HepG2 (cell line): ENCODE results near the gene BRD1. TPM values are rescaled to one million over a fixed set of nuclear protein-coding genes. Genes with fewer than 3 reads are reported as not detected.

Experiments
- ATAC-seq: fragments of 200-7000 bp; cut with Tn5 transposase; 3 replicates; pipeline ENCODE4 v1.9.1; 2020; ENCODE audit warnings: mild to moderate bottlenecking, moderate library complexity
- BruUV-seq: library from RNA; stranded (reverse); fragments of 400-500 nt; replicated peaks from 2 replicates; lab custom pipeline; 2021; lab: Mats Ljungman, UMichigan
- CTCF ChIA-PET: fragments of 300-600 bp; formaldehyde crosslinking; extraction: SDS; loops from one replicate; lab custom pipeline; 2021; ENCODE audit warnings: low total read pairs, inconsistent platforms, low intra/inter-chr PET ratio; lab: Yijun Ruan, JAX
- POLR2A ChIA-PET: fragments of 350-600 bp; sonication (Branson Sonifier 250); formaldehyde crosslinking; loops from one replicate; lab custom pipeline; 2020; ENCODE audit warnings: antibody characterized with exemption, inconsistent platforms; lab: Yijun Ruan, JAX
- DNase-seq: peaks from one replicate; pipeline ENCODE4 v3.0.0-alpha.2; 2015; ENCODE audit warnings: low spot score
- FAIRE-seq: peaks from 3 replicates; lab custom pipeline; 2011; peaks lifted over from hg19 to GRCh38; lab: Jason Lieb, UNC
- H2AFZ ChIP-seq: one replicate; pipeline ENCODE4 v1.6.1; 2011; ENCODE audit warnings: low read length, inconsistent platforms
- H3K27ac ChIP-seq: fragments of 300-600 bp; 3 replicates; pipeline ENCODE4 v1.8.0; 2011; ENCODE audit warnings: mixed run types, mild to moderate bottlenecking, mixed read lengths, low read length, inconsistent platforms; ENCODE audit not compliant: insufficient read depth; ENCODE audit errors: extremely low read length
- H3K27me3 ChIP-seq, 2 experiments: fragments of 200-600 bp in 1 of 2; 2 replicates in 1 of 2; 3 replicates in 1 of 2; pipeline versions ENCODE4 v1.6.0 to v1.8.0; 2011; ENCODE audit warnings: low read length in 2 of 2, mild to moderate bottlenecking in 2 of 2, moderate library complexity in 2 of 2, inconsistent platforms in 1 of 2; ENCODE audit not compliant: insufficient read depth in 2 of 2, control insufficient read depth in 1 of 2
- H3K36me3 ChIP-seq, 2 experiments: fragments of 200-600 bp in 1 of 2; replicated peaks in 1 of 2; 2 replicates in 1 of 2; 3 replicates in 1 of 2; pipeline versions ENCODE4 v1.5.1 to v1.8.0; 2011; ENCODE audit warnings: low read length in 2 of 2, inconsistent platforms in 1 of 2; ENCODE audit not compliant: insufficient read depth in 2 of 2, control insufficient read depth in 1 of 2
- H3K4me1 ChIP-seq: 2 replicates; pipeline ENCODE4 v1.5.1; 2012; ENCODE audit warnings: low read length, inconsistent platforms; ENCODE audit not compliant: insufficient read depth
- H3K4me2 ChIP-seq: 2 replicates; pipeline ENCODE4 v1.6.0; 2011; ENCODE audit warnings: low read depth, low read length, inconsistent platforms
- H3K4me3 ChIP-seq, 3 experiments: fragments of 200-600 bp in 1 of 3; sonication (generic), shearing (Covaris generic) in 1 of 3; replicated peaks in 1 of 3; 2 replicates each; pipeline ENCODE4 v1.5.1; 2011 to 2016; ENCODE audit warnings: low read length in 3 of 3, inconsistent platforms in 2 of 3, low read depth in 2 of 3, mild to moderate bottlenecking in 2 of 3, control low read depth in 1 of 3, mixed read lengths in 1 of 3; ENCODE audit not compliant: insufficient read depth in 1 of 3
- H3K79me2 ChIP-seq: one replicate; pipeline ENCODE4 v1.6.1; 2011; ENCODE audit warnings: low read length, inconsistent platforms; ENCODE audit not compliant: insufficient read depth
- H3K9ac ChIP-seq: 2 replicates; pipeline ENCODE4 v1.6.0; 2011; ENCODE audit warnings: mild to moderate bottlenecking, low read depth, low read length, inconsistent platforms; ENCODE audit not compliant: insufficient read depth
- H3K9me3 ChIP-seq: 2 replicates; pipeline ENCODE4 v1.5.1; 2012; ENCODE audit warnings: mild to moderate bottlenecking, low read length
- H4K20me1 ChIP-seq: 2 replicates; pipeline ENCODE4 v1.6.0; 2011; ENCODE audit warnings: inconsistent platforms, mild to moderate bottlenecking, low read length, moderate library complexity; ENCODE audit not compliant: insufficient read depth
- ARNT ChIP-seq: fragments of 450-650 bp; IDR thresholded peaks from 2 replicates; pipeline ENCODE4 v1.6.1; 2017
- BCL6 ChIP-seq: IDR thresholded peaks from 2 replicates; pipeline ENCODE4 v1.6.1; 2016; ENCODE audit warnings: missing genetic modification reagents, missing compliant biosample characterization
- RBFOX2 ChIP-seq: fragments of 200-400 bp; formaldehyde crosslinking; IDR thresholded peaks from 2 replicates; pipeline ENCODE4 v1.6.1; 2017; ENCODE audit warnings: low read depth, mild to moderate bottlenecking, low read length
- RORA ChIP-seq: sonication (generic); formaldehyde crosslinking; IDR thresholded peaks from 2 replicates; pipeline ENCODE4 v1.5.0; 2020; ENCODE audit warnings: mild to moderate bottlenecking, missing genetic modification reagents, moderate library complexity
- STAT5B ChIP-seq: sonication (generic); formaldehyde crosslinking; IDR thresholded peaks from 2 replicates; pipeline ENCODE4 v1.4.0; 2020; ENCODE audit warnings: missing genetic modification reagents
- ZNF260 ChIP-seq: sonication (generic); formaldehyde crosslinking; IDR thresholded peaks from 2 replicates; pipeline ENCODE4 v1.4.0; 2020; ENCODE audit warnings: missing genetic modification reagents, low read depth, mild to moderate bottlenecking, borderline replicate concordance
- WGBS: methylation state at CpG from one replicate; pipeline ENCODE4 v1.1.6; 2017; ENCODE audit warnings: low lambda C conversion rate; 5-methylcytosine and 5-hydroxymethylcytosine counted together
- in situ Hi-C: cut with HindIII; loops from 2 replicates; pipeline ENCODE4 v1.10.0; 2017; ENCODE audit warnings: low pct_unique_long_range_greater_than_20kb; ENCODE audit not compliant: extremely low pct_ligation_motif_present
- intact Hi-C: fragments of 100-400 bp; cut with micrococcal nuclease; formaldehyde crosslinking; loops from one replicate; pipeline ENCODE4 v1.10.0; 2022; ENCODE audit not compliant: unreplicated experiment
- polyA plus RNA-seq, 8 experiments: library from polyadenylated mRNA; depleted of rRNA in 3 of 8; stranded (reverse) in 7 of 8; unstranded in 1 of 8; fragments of >200 nt; fragmentation: Illumina TruSeq in 4 of 8; extraction: Trizol in 4 of 8; gene quantifications; 2 replicates each; pipeline versions ENCODE4 v1.2.1 to v1.2.3, GENCODE V29; 2011 to 2016; ENCODE audit warnings: low read depth in 4 of 8, missing spikeins in 1 of 8, mixed read lengths in 1 of 8; ENCODE audit not compliant: insufficient read depth in 1 of 8
- total RNA-seq, 5 experiments: library from RNA; depleted of rRNA; stranded (reverse); fragments of >200 nt; fragmentation: Illumina TruSeq; extraction: Trizol; gene quantifications; 2 replicates each; pipeline ENCODE4 v1.2.3, GENCODE V29; 2016; ENCODE audit warnings: low read depth in 1 of 5
- TF ChIP-seq, protein P1 (sequence below): sonication (generic); formaldehyde crosslinking; IDR thresholded peaks from 2 replicates; pipeline ENCODE4 v1.4.0; 2020; ENCODE audit warnings: missing genetic modification reagents

Gene BRD1
- total and polyA plus RNA-seq, 2 of the 13 experiments (the other 11 are each of a cell fraction or from before 2014, with no cell fraction given): 5.1 to 12.0 TPM

DNA sequence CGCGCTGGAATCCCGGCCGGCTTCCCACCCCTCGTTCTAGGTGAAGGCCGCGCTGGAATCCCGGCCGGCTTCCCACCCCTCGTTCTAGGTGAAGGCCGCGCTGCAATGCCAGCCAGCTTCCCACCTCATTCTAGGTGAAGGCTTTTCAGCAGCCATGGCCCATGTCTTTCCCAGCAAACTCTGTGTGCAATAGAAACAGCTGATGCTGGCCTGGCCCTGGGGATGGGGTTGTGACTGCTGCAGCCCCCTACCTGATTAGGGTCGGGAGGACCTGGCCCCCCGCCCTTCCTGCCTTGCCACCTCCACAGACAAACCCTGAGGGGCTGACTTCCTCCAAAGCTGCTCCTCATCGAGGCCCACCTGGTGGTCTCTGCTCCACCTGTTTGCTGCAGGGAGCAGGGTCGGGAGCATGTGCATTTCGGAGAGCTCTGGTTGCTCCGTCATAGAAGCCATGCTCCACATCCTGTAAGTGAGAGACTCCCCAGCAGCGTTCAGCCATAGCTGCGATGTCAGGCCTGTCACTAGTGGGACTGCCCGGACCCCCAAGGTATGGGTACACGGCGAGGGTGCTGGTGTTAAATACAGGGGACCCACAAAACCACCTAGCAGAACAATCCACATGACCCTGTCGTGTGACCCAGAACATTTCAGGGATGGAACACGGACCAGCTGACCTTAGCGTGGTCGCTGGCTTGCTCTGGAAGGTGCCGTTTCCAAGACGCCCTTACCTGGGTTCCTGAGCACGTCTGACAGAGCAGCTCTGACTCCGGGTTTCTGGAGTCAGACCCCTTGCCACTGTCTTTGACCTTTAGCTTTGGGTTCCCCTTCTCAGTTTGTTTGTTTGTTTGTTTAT, 29.3 kb upstream of the BRD1 start:
- POLR2A ChIA-PET: interaction anchor here (1.0 kb wide), 2 partner anchors 9 to 31 kb away, joined by 3 read pairs; no protein-coding TSS in a partner anchor
- Histone ChIP-seq H3K9me3 (no peaks in the 10 kb centered on the region), H3K9ac (peak overlapping the region; percentile 11; the same call in 1 of the 2 replicates), H4K20me1 (peaks cover 34% of the 10 kb centered on the region), H3K4me3 (no peak overlapping the region), H3K36me3 (peaks cover 0 to 5% of the 10 kb centered on the region in 2 experiments; a peak in 1 of 5 replicates), H3K4me2 (peak overlapping the region; percentile 45; the same call in 1 of the 2 replicates), H3K4me1 (peaks cover 45% of the 10 kb centered on the region), H2AFZ (no peak overlapping the region), H3K27me3 (no peaks in the 10 kb centered on the region; a peak in 1 of 5 replicates), H3K27ac (no peak overlapping the region), H3K79me2 (peaks cover 73% of the 10 kb centered on the region)
- FAIRE-seq (no peak), ATAC-seq (no peak), DNase-seq (no peak)
- CTCF ChIA-PET: no interaction called here
- in situ Hi-C loops: no loop called here
- 89% methylated on average over 15 of the region's 31 CpGs for WGBS
- TF ChIP-seq, protein P1, sequence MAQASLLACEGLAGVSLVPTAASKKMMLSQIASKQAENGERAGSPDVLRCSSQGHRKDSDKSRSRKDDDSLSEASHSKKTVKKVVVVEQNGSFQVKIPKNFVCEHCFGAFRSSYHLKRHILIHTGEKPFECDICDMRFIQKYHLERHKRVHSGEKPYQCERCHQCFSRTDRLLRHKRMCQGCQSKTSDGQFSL (CRISPR knock-in tag): no peak
- 0 out of 2 replicates have a peak, but pooled peaks have one; percentile 27 for TF ChIP-seq RBFOX2
- no TSS peak for BruUV-seq
- intact Hi-C loops: no loop called here

DNA sequence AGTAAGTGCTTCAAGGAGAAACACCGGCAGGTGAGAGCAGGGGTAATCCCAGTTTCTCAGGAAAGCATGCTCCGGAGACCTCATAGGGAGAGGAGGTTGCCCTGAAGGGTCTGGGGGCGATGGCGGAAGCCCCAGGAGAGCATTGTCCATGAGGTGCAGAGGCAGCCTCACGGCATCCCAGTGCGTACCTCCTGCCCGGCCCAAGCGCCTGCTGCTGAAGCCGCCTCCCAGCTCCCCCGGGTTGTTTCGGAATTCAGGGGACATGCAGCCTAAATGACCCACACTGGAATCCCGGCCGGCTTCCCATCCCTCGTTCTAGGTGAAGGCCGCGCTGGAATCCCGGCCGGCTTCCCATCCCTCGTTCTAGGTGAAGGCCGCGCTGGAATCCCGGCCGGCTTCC, 28.7 kb upstream of the BRD1 start:
- Histone ChIP-seq H4K20me1 (peaks cover 32% of the 10 kb centered on the region), H3K27me3 (peaks cover 0 to under 1% of the 10 kb centered on the region in 2 experiments; a peak in 2 of 5 replicates), H3K9ac (peak overlapping the region; percentile 82; the same call in 1 of the 2 replicates), H3K9me3 (no peaks in the 10 kb centered on the region), H2AFZ (no peak overlapping the region), H3K4me3 (0 out of 6 replicates have a peak overlapping the region, but pooled peaks of 1 of the 3 experiments have one; percentile 82), H3K79me2 (peaks cover 66% of the 10 kb centered on the region), H3K4me1 (peaks cover 51% of the 10 kb centered on the region), H3K4me2 (peak overlapping the region; percentile 94), H3K27ac (no peak overlapping the region), H3K36me3 (peaks cover 0 to 5% of the 10 kb centered on the region in 2 experiments; a peak in 1 of 5 replicates)
- no TSS peak for BruUV-seq
- in situ Hi-C loops: no loop called here
- ChIA-PET POLR2A (interaction anchor here (1.0 to 1.5 kb wide), 3 partner anchors 30 to 62 kb away, joined by 3 to 5 read pairs (median 3); partner anchors contain the start of gene ALG12), CTCF (no interaction called here)
- TF ChIP-seq BCL6 (CRISPR knock-in tag) (no peak), ARNT (no peak), RORA (CRISPR knock-in tag) (no peak), ZNF260 (CRISPR knock-in tag) (no peak), STAT5B (no peak)
- 92% methylated on average over 8 of the region's 23 CpGs for WGBS
- intact Hi-C loops: no loop called here
- DNase-seq (no peak), FAIRE-seq (no peak), ATAC-seq (no peak)
